Neural cell (in vitro differentiated cells): Measurements from ENCODE around the gene TRIOBP. TPM values are rescaled to one million over a fixed set of nuclear protein-coding genes. Genes with fewer than 3 reads are reported as not detected.

Experiments used
- H2AFZ ChIP-seq: fragments of 200-600, 300-800 bp; sonication (generic), shearing (Covaris generic); 2 replicates; pipeline ENCODE4 v1.6.0; 2014; ENCODE audit warnings: low read depth, mild to moderate bottlenecking, antibody characterized with exemption, low read length, moderate library complexity
- H3F3A ChIP-seq: fragments of 200-600 bp; shearing (Covaris generic); 2 replicates; pipeline ENCODE4 v1.6.1; 2016; ENCODE audit warnings: mild to moderate bottlenecking, moderate library complexity, mixed read lengths, antibody characterized with exemption, low read length; ENCODE audit not compliant: insufficient read depth, poor library complexity, severe bottlenecking
- H3K27ac ChIP-seq: fragments of 200-600, 300-800 bp; sonication (generic), shearing (Covaris generic); 2 replicates; pipeline ENCODE4 v1.5.1; 2014; ENCODE audit warnings: mild to moderate bottlenecking, low read length, moderate library complexity
- H3K27me3 ChIP-seq: fragments of 300-800, 200-600 bp; sonication (generic), shearing (Covaris generic); 2 replicates; pipeline ENCODE4 v1.6.0; 2014; ENCODE audit warnings: mild to moderate bottlenecking, low read depth, low read length, moderate library complexity; ENCODE audit not compliant: insufficient read depth
- H3K36me3 ChIP-seq: fragments of 300-800, 200-600 bp; sonication (generic), shearing (Covaris generic); 2 replicates; pipeline ENCODE4 v1.5.1; 2014; ENCODE audit warnings: mild to moderate bottlenecking, antibody characterized with exemption, low read length, moderate library complexity; ENCODE audit not compliant: insufficient read depth
- H3K4me2 ChIP-seq: fragments of 300-800, 200-600 bp; sonication (generic), shearing (Covaris generic); 2 replicates; pipeline ENCODE4 v1.6.0; 2014; ENCODE audit warnings: mild to moderate bottlenecking, low read length
- H3K4me3 ChIP-seq: fragments of 300-800, 200-600 bp; sonication (generic), shearing (Covaris generic); 2 replicates; pipeline ENCODE4 v1.5.1; 2014; ENCODE audit warnings: mild to moderate bottlenecking, low read length, moderate library complexity
- H3K79me2 ChIP-seq: fragments of 200-600 bp; shearing (Covaris generic); replicated peaks from 2 replicates; pipeline ENCODE4 v1.6.0; 2014; ENCODE audit warnings: mild to moderate bottlenecking, low read length, moderate library complexity; ENCODE audit not compliant: insufficient read depth
- H3K9ac ChIP-seq: fragments of 300-800, 200-600 bp; sonication (generic), shearing (Covaris generic); 2 replicates; pipeline ENCODE4 v1.6.1; 2016; ENCODE audit warnings: mild to moderate bottlenecking, low read length, mixed read lengths
- H3K9me2 ChIP-seq: fragments of 200-600 bp; shearing (Covaris generic); 2 replicates; pipeline ENCODE4 v1.6.1; 2016; ENCODE audit warnings: mild to moderate bottlenecking, low read length, mixed read lengths; ENCODE audit not compliant: insufficient read depth
- H3K9me3 ChIP-seq: fragments of 200-600, 300-800 bp; sonication (generic), shearing (Covaris generic); 2 replicates; pipeline ENCODE4 v1.6.1; 2016; ENCODE audit warnings: mild to moderate bottlenecking, mixed run types, low read length, moderate library complexity, mixed read lengths
- H4K20me1 ChIP-seq: fragments of 200-600 bp; shearing (Covaris generic); 2 replicates; pipeline ENCODE4 v1.6.1; 2016; ENCODE audit warnings: mild to moderate bottlenecking, mixed run types; ENCODE audit not compliant: insufficient read depth
- CTCF ChIP-seq: fragments of 450-650 bp; IDR thresholded peaks from 2 replicates; pipeline ENCODE4 v1.5.1; 2014; ENCODE audit warnings: antibody characterized with exemption, mild to moderate bottlenecking, moderate library complexity; ENCODE audit not compliant: poor library complexity, severe bottlenecking
- EP300 ChIP-seq: fragments of 450-650 bp; conservative IDR thresholded peaks from 2 replicates; pipeline ENCODE4 v1.6.1; 2014; ENCODE audit warnings: antibody characterized with exemption, mild to moderate bottlenecking, moderate library complexity; ENCODE audit not compliant: poor library complexity, severe bottlenecking
- EZH2 ChIP-seq: fragments of 200-600, 300-800 bp; shearing (Covaris generic), sonication (generic); IDR thresholded peaks from 2 replicates; pipeline ENCODE4 v1.6.1; 2014; ENCODE audit warnings: antibody characterized with exemption, low read length, borderline replicate concordance, mild to moderate bottlenecking; ENCODE audit not compliant: insufficient read depth, poor library complexity, severe bottlenecking
- MXI1 ChIP-seq: fragments of 450-650 bp; conservative IDR thresholded peaks from 2 replicates; pipeline ENCODE4 v1.6.1; 2014; ENCODE audit warnings: antibody characterized with exemption, mild to moderate bottlenecking; ENCODE audit not compliant: poor library complexity, severe bottlenecking
- POLR2AphosphoS5 ChIP-seq: IDR thresholded peaks from 2 replicates; pipeline ENCODE4 v1.6.1; 2012
- RAD21 ChIP-seq: fragments of 450-650 bp; conservative IDR thresholded peaks from 2 replicates; pipeline ENCODE4 v1.6.1; 2014; ENCODE audit warnings: antibody characterized with exemption, mild to moderate bottlenecking, moderate library complexity
- REST ChIP-seq: IDR thresholded peaks from 2 replicates; pipeline ENCODE4 v1.6.1; 2012; ENCODE audit warnings: borderline replicate concordance
- SMC3 ChIP-seq: fragments of 450-650 bp; conservative IDR thresholded peaks from 2 replicates; pipeline ENCODE4 v1.6.1; 2014; ENCODE audit warnings: antibody characterized with exemption, mild to moderate bottlenecking, moderate library complexity; ENCODE audit not compliant: poor library complexity
- TAF1 ChIP-seq: IDR thresholded peaks from 2 replicates; pipeline ENCODE4 v1.6.1; 2012; ENCODE audit warnings: low read depth
- polyA plus RNA-seq: library from polyadenylated mRNA; depleted of rRNA; stranded (reverse); fragments of >200 nt; gene quantifications from 2 replicates; pipeline ENCODE4 v1.2.3, GENCODE V29; 2014

TRIOBP gene
- polyA plus RNA-seq, 1 donor from 2014 or later = 16.2 TPM

DNA sequence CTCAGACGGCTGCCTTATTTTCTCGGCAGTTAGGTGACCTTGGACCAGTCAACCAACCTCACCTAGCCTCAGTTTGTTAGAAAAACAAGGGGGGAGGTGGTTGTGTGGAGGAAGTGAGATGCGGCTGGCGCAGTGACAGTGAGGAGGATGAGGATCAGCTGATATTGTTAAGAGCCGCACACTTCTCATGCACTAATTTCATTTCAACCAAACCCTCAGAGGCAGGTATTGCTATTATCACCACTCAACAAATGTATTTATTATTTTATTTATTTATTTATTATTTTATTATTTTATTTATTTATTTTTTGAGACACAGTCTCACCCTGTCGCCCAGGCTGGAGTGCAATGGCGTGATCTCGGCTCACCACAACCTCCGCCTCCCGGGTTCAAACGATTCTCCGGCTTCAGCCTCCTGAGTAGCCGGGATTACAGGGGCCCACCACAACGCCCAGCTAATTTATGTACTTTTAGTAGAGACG is 19.3 kb upstream of the TRIOBP start:
- no peak overlapping the region for H2AFZ ChIP-seq
- TF ChIP-seq RAD21 (no peak), SMC3 (no peak)
- no peaks in the 10 kb centered on the region for H3K9me3 ChIP-seq
- H3F3A ChIP-seq = no peaks in the 10 kb centered on the region
- no peaks in the 10 kb centered on the region for H3K79me2 ChIP-seq
- no peak overlapping the region for H3K4me2 ChIP-seq
- no peak overlapping the region for H3K27ac ChIP-seq
- no peaks in the 10 kb centered on the region for H4K20me1 ChIP-seq
- H3K9ac ChIP-seq = no peak overlapping the region
- no peaks in the 10 kb centered on the region for H3K36me3 ChIP-seq
- H3K27me3 ChIP-seq = no peaks in the 10 kb centered on the region
- H3K9me2 ChIP-seq = no peaks in the 10 kb centered on the region
- H3K4me3 ChIP-seq = no peak overlapping the region

- no peaks in the 10 kb centered on the region for H4K20me1 ChIP-seq
- H3K9me2 ChIP-seq = no peaks in the 10 kb centered on the region
- H3K79me2 ChIP-seq = no peaks in the 10 kb centered on the region
- no peak for TF ChIP-seq REST
- no peak for TF ChIP-seq SMC3
- no peak for TF ChIP-seq POLR2AphosphoS5
- TF ChIP-seq CTCF = no peak
- TF ChIP-seq TAF1 = no peak
- no peak for TF ChIP-seq EP300
- TF ChIP-seq EZH2 = no peak
- TF ChIP-seq RAD21 = no peak
- TF ChIP-seq MXI1 = no peak
- H3K4me2 ChIP-seq = no peak overlapping the region
- no peak overlapping the region for H3K4me3 ChIP-seq
- H3K27me3 ChIP-seq = no peaks in the 10 kb centered on the region
- H2AFZ ChIP-seq = no peak overlapping the region
- H3K9ac ChIP-seq = no peak overlapping the region
- no peaks in the 10 kb centered on the region for H3K9me3 ChIP-seq
- H3F3A ChIP-seq = no peaks in the 10 kb centered on the region
- no peaks in the 10 kb centered on the region for H3K36me3 ChIP-seq
- no peak overlapping the region for H3K27ac ChIP-seq
Measured at GRCh38 chr22:37678372-37678771, 18.5 kb upstream of the TRIOBP start.

DNA sequence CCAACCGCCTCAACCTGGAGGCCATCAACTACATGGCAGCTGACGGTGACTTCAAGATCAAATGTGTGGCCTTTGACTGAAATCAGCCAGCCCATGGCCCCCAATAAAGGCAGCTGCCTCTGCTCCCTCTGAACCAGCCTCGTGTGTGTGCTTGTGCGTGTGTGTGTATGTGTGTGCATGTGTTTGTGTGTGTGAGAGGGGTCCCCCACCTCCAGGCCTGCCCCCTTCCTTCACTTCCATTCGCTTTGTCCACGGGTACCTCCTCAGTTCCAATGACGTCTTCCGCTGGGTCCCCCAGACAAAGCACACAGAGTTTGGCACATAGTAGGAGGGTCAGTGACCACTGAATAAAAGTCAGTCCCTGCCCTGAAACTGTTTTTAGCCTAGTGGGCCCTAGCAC is 17.2 kb upstream of the TRIOBP start:
- TF ChIP-seq SMC3 = no peak
- TF ChIP-seq EZH2 = no peak
- TF ChIP-seq EP300 = no peak
- TF ChIP-seq REST = no peak
- no peak for TF ChIP-seq MXI1
- TF ChIP-seq POLR2AphosphoS5 = no peak
- TF ChIP-seq RAD21 = no peak
- no peak for TF ChIP-seq CTCF
- TF ChIP-seq TAF1 = no peak
- no peaks in the 10 kb centered on the region for H3K79me2 ChIP-seq
- H3K27ac ChIP-seq = no peak overlapping the region
- no peaks in the 10 kb centered on the region for H4K20me1 ChIP-seq
- H3K9me2 ChIP-seq = no peaks in the 10 kb centered on the region
- H3K4me2 ChIP-seq = no peak overlapping the region
- no peaks in the 10 kb centered on the region for H3K9me3 ChIP-seq
- H2AFZ ChIP-seq = no peak overlapping the region
- H3K27me3 ChIP-seq = no peaks in the 10 kb centered on the region
- no peak overlapping the region for H3K4me3 ChIP-seq
- H3F3A ChIP-seq = no peaks in the 10 kb centered on the region
- H3K9ac ChIP-seq = no peak overlapping the region
- H3K36me3 ChIP-seq = no peaks in the 10 kb centered on the region
